GM19351 (cell line): ENCODE results near the gene ANKS3.

Experiments
- ATAC-seq: cut with Tn5 transposase; IDR thresholded peaks from one replicate; pipeline ENCODE4 v1.9.1; 2021; ENCODE audit warnings: mild to moderate bottlenecking, moderate library complexity; ENCODE audit not compliant: unreplicated experiment

Gene ANKS3

DNA sequence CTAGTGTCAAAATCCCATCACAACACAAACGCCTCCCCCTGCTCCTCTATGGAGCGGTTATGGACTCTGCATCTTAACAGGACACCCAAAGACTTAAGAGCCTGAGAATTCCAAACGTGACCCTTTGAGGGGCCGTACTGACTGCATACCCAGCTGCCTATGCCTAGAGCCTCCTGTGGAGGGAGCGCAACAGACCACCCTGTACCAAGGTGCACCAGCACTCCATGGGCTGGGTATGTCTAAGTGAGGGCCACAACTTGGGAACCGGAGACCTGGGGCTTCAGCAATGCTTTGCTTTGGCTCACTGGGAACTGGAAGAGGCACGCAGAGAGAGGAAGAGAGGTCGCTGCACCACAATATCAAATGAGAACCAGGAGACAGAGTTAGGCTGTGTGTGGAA lies 5.4 kb downstream of the ANKS3 start:
- no peak for ATAC-seq

DNA sequence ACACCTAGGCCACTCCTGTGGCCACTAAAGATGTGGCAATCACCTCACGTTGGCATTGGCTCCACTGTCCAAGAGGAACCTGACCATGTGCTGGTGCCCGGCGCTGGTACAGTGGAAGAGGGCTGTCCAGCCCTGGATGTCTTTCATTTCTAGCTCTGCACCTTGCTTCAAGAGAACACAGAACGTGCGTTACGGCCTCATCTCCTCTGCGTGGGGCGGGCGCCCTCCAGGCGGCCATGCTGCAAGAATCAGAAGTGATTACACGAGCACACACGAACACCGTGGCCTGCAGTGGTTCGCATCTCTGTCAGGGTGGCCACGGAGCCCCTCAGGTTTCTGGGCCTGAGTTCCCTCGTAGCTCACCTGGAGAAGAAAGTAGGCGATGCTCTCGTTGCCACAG lies 7.5 kb downstream of the ANKS3 start:
- ATAC-seq = no peak

- no peak for ATAC-seq
Measured at GRCh38 chr16:4724661-4725270, 9.3 kb downstream of the ANKS3 start.

- no peak for ATAC-seq
Measured at GRCh38 chr16:4723071-4723767, 10.9 kb downstream of the ANKS3 start.

GRCh38 chr16:4718466-4718865 lies 15.6 kb downstream of the ANKS3 start:
- no peak for ATAC-seq

- ATAC-seq = no peak
Measured at GRCh38 chr16:4714996-4715395, 19.1 kb downstream of the ANKS3 start.

DNA sequence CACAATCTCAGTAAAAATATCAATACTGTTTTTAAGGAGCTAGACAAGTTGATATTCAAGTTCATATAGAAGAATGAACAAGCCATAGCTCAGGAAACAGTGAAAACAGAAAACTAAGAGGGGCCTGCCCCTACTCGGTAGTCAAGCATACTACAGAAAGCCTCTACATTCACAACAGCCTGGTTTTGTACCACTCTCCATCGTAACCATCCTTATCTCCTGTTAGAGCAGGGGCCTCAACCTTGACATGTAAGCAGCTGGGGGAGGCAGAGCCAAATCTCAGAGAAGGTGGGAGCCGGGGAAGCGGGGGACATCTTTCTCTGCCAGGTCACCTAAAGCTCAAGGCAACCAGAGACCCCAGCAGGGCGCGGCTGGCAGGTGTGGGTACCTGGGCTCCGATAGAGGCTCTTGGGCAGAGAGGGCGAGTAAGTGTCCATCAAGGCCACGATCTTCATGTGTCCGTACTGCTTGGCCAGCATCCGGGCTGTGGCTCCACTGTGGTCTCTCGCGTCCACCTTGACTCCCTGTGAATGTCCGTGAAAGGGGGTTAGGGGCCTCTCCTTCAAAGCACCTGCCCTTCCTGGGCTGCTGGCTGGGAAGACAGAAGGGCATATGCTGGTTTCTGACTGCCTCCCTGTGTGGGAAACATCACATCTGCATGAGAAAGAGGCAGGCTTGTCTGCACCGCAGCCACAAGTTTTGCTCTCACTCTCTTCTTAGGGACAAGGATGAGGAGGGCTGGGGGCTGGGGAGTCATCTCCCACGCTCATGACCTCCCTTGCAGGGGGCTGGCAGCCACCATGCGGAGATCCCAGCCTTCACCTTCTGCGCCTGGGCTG lies 20.2 kb downstream of the ANKS3 start:
- no peak for ATAC-seq

DNA sequence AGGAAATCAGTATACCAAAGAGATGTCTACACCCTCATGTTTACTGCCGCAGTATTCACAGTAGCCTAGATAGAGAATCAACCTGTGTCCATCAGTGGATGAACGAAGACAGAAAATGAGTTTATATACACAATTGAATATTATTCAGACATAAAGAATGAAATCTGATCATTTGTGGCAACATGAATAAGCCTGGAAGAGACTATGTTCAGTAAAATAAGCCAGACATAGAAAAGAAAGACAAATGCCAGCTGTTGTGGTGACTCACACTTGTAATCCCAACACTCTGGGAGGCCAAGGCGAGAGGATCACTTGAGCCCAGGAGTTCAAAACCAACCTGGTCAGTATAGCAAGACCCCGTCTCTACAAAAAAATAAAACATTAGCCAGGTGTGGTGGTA lies 24.6 kb downstream of the ANKS3 start:
- no peak for ATAC-seq

DNA sequence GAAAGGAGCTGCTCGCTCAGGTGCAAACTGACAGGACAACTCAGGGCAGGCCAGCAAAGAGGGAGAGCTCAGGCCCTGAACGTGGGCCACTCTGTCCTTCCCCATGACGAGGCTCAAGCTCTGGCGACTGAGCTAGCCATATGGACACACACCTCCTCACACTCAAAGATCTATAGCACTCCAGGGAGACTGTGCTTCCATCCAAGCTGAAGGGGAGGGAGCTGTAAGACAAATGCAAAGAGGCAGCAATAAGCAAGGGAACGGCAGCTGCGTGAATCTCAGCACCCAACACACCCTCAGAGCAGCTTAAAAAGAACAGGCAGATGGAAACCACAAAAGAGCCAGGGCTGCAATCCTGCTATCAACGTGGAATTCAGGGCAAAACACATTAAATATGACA lies 27.2 kb downstream of the ANKS3 start:
- ATAC-seq = no peak

GRCh38 chr16:4704913-4705312 lies 29.2 kb downstream of the ANKS3 start:
- ATAC-seq = no peak

GRCh38 chr16:4704491-4704890 lies 29.6 kb downstream of the ANKS3 start:
- no peak for ATAC-seq

GRCh38 chr16:4703906-4704305 lies 30.2 kb downstream of the ANKS3 start:
- ATAC-seq = no peak

DNA sequence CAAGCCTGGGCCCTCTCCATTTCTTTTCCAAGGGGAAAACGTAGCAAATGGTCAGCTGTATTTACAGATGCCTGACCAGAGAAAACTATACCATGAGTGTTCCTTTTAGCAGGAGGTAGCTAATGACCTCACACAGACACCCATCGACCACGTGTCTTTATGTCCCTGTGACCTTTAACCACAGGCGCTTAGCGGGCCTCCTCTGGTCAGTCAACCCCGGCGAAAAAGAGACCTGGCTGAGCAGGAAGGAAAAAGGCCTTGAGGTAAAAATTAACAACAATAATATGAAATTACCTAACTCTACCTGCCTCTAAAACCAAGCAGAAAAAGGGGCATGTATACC lies 31.6 kb downstream of the ANKS3 start:
- no peak for ATAC-seq

DNA sequence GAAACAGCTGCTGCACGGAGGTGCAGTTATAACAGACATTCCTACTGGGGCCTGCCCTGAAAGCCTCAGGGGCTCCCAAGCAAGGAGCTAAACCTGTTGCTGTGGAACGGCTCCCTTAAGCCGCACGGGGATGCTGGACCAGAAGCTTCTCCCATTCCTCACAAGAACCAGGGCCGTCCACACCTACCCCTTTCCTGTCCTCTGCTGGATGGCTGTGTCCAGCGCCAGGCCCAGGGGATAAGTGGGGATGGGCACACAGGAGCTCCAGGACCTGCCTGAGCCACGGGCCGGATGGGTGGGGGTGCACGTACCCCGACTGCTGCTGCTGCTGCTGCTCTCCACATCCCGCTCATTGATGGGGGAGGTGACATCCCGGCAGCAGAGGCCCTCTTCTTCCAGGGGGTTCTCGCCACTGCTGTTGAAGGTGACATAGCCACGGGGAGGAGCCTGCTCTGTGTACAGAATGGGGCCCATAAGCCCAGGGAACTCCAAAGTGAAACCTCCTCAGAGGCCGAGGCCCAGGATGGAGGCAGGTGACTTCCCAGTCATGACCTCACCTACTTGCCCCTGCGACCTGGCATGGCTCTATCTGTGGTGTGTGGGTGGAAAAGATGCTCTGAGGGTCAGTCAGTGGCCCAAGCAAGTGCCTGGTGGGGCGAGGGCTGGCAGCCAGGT lies 32.1 kb downstream of the ANKS3 start:
- ATAC-seq = no peak

- no peak for ATAC-seq
Measured at GRCh38 chr16:4700997-4701743, 32.9 kb downstream of the ANKS3 start.

DNA sequence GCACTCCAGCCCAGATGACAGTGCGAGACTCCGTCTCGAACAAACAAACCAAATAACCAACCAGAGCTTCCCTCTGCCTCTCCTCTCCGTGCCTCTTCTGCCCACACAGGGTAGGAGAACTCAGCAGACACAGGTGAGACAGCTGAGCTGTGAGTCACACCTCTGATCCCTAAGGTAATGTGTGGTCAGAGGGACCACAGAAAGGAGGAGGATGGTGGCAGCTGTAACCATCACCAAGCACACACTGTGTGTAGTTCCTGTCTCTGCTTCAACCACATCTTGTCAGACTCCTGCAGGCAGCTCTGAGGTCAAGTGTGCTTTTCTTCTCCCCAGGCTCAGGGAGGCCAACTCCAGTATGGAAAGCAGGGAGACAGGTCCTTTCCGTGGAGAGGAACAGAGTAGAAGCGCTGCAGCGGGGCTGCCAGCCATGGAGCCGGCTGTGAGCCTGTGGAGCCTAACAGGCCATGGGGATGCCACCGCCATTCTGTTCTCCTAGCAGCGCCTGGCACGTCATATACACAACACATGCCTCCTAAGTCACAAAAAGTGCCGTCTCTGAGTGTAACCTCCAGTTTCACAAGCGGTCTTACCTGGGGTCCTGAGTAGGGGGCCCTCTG lies 33.6 kb downstream of the ANKS3 start:
- no peak for ATAC-seq

DNA sequence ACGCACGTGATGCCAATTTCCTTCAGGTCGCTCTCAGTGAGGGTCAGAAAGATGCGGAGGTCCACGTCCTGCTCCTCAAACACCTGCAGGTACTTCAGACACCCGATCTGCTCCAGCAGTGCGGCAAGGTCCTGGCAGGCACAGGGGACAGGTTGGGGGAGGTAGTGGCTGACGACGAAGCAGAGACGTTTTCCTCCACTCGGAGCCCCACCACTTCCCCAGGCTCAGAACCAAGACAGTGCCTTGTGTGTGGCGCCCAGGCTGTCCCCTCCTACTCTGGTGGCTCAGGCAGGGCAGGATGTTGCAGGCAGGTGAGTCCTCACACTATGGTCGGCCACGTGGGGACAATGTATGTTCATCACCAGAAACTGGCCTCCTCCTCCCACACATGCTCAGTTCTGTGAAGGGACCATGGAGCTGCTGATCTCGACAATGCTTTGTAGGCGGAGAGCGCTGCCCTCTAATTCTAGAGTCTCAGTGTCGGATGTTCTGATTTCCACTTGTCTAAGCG lies 35.0 kb downstream of the ANKS3 start:
- no peak for ATAC-seq

- ATAC-seq = no peak
Measured at GRCh38 chr16:4698321-4699045, 35.6 kb downstream of the ANKS3 start.

- ATAC-seq = no peak
Measured at GRCh38 chr16:4697848-4698291, 36.2 kb downstream of the ANKS3 start.
